IMR-90 (cell line): Measurements from ENCODE around the gene ADAMTS13. TPM values are rescaled to one million over a fixed set of nuclear protein-coding genes. Genes with fewer than 3 reads are reported as not detected.

Experiments
- ATAC-seq: fragments of 200-7000 bp; cut with Tn5 transposase; 2 replicates; pipeline ENCODE4 v1.9.1; 2020; ENCODE audit warnings: low read depth, mild to moderate bottlenecking, moderate library complexity
- Bru-seq: library from RNA; stranded (reverse); fragments of 400-500 nt; gene quantifications from one replicate; lab custom pipeline; 2021; lab: Mats Ljungman, UMichigan
- BruChase-seq, 2 experiments: library from RNA; stranded (reverse); fragments of 400-500 nt; gene quantifications; one replicate each; lab custom pipeline; 2021; lab: Mats Ljungman, UMichigan
- BruUV-seq: library from RNA; stranded (reverse); fragments of 400-500 nt; replicated peaks from 2 replicates; lab custom pipeline; 2021; lab: Mats Ljungman, UMichigan
- CTCF ChIA-PET: fragments of 300-600 bp; formaldehyde crosslinking; extraction: SDS; loops from one replicate; lab custom pipeline; 2021; ENCODE audit warnings: antibody characterized with exemption; lab: Yijun Ruan, JAX
- POLR2A ChIA-PET: fragments of 300-600 bp; sonication (Branson Sonifier 250); formaldehyde crosslinking; loops from one replicate; lab custom pipeline; 2022; ENCODE audit warnings: antibody characterized with exemption; ENCODE audit not compliant: unreplicated experiment; lab: Charles Lee
- DNase-seq: peaks from one replicate; pipeline ENCODE4 v3.0.0; 2013
- H2AFZ ChIP-seq: replicated peaks from 2 replicates; pipeline ENCODE3; 2013; ENCODE audit warnings: low read length, mild to moderate bottlenecking; ENCODE audit not compliant: poor library complexity
- H2AK5ac ChIP-seq: 2 replicates; pipeline ENCODE4 v1.6.1; 2013; ENCODE audit warnings: low read depth, low read length, inconsistent platforms
- H2AK9ac ChIP-seq: replicated peaks from 2 replicates; pipeline ENCODE3; 2013; ENCODE audit warnings: mild to moderate bottlenecking, low read depth, low read length, moderate library complexity; ENCODE audit not compliant: poor library complexity
- H2BK120ac ChIP-seq: 2 replicates; pipeline ENCODE4 v1.6.1; 2013; ENCODE audit warnings: low read depth, low read length, inconsistent platforms
- H2BK15ac ChIP-seq: 3 replicates; pipeline ENCODE4 v1.6.1; 2013; ENCODE audit warnings: low read depth, low read length, inconsistent platforms
- H2BK20ac ChIP-seq: 2 replicates; pipeline ENCODE4 v1.6.1; 2013; ENCODE audit warnings: low read depth, mild to moderate bottlenecking, inconsistent platforms, low read length, moderate library complexity
- H2BK5ac ChIP-seq: 2 replicates; pipeline ENCODE4 v1.6.1; 2013; ENCODE audit warnings: mild to moderate bottlenecking, low read depth, low read length, inconsistent platforms; ENCODE audit not compliant: poor library complexity, severe bottlenecking
- H3K14ac ChIP-seq: replicated peaks from 2 replicates; pipeline ENCODE4 v1.6.1; 2013; ENCODE audit warnings: low read depth, low read length, inconsistent platforms
- H3K18ac ChIP-seq: 2 replicates; pipeline ENCODE4 v1.6.1; 2013; ENCODE audit warnings: low read depth, low read length, control low read depth
- H3K23ac ChIP-seq: 2 replicates; pipeline ENCODE4 v1.6.1; 2013; ENCODE audit warnings: low read depth, low read length, inconsistent platforms
- H3K27ac ChIP-seq: 2 replicates; pipeline ENCODE4 v1.5.1; 2013; ENCODE audit warnings: mild to moderate bottlenecking, control low read depth, low read length; ENCODE audit not compliant: insufficient read depth
- H3K27me3 ChIP-seq: 2 replicates; pipeline ENCODE4 v1.6.1; 2013; ENCODE audit warnings: low read length; ENCODE audit not compliant: control insufficient read depth, insufficient read depth
- H3K36me3 ChIP-seq: 2 replicates; pipeline ENCODE4 v1.6.1; 2013; ENCODE audit warnings: low read length, mixed read lengths; ENCODE audit not compliant: control insufficient read depth, insufficient read depth
- H3K4ac ChIP-seq: 2 replicates; pipeline ENCODE4 v1.6.1; 2013; ENCODE audit warnings: low read depth, low read length, inconsistent platforms
- H3K4me1 ChIP-seq: 2 replicates; pipeline ENCODE4 v1.6.1; 2013; ENCODE audit warnings: low read length, mixed read lengths; ENCODE audit not compliant: control insufficient read depth, insufficient read depth
- H3K4me2 ChIP-seq: 2 replicates; pipeline ENCODE4 v1.6.1; 2013; ENCODE audit warnings: low read depth, mild to moderate bottlenecking, control low read depth, low read length, moderate library complexity
- H3K4me3 ChIP-seq: 2 replicates; pipeline ENCODE4 v1.5.1; 2013; ENCODE audit warnings: low read depth, mild to moderate bottlenecking, control low read depth, low read length, moderate library complexity; ENCODE audit not compliant: insufficient read depth
- H3K56ac ChIP-seq: 2 replicates; pipeline ENCODE4 v1.6.1; 2013; ENCODE audit warnings: low read length, inconsistent platforms; ENCODE audit not compliant: insufficient read depth; ENCODE audit errors: extremely low read depth
- H3K79me1 ChIP-seq, 2 experiments: 2 replicates each; pipeline ENCODE4 v1.6.1; 2013; ENCODE audit warnings: low read length in 2 of 2, inconsistent platforms in 1 of 2, low read depth in 1 of 2
- H3K9ac ChIP-seq: 2 replicates; pipeline ENCODE4 v1.6.1; 2013; ENCODE audit warnings: low read depth, low read length, control low read depth
- H3K9me1 ChIP-seq: 2 replicates; pipeline ENCODE4 v1.6.1; 2013; ENCODE audit warnings: low read length, inconsistent platforms; ENCODE audit not compliant: insufficient read depth
- H3K9me3 ChIP-seq: 2 replicates; pipeline ENCODE4 v1.6.1; 2013; ENCODE audit warnings: low read length; ENCODE audit not compliant: control insufficient read depth, insufficient read depth
- H4K20me1 ChIP-seq: 2 replicates; pipeline ENCODE4 v1.6.1; 2013; ENCODE audit warnings: low read length, inconsistent platforms; ENCODE audit not compliant: insufficient read depth
- H4K5ac ChIP-seq: 2 replicates; pipeline ENCODE4 v1.6.1; 2013; ENCODE audit warnings: mild to moderate bottlenecking, low read depth, low read length, control low read depth
- H4K8ac ChIP-seq, 2 experiments: 2 replicates each; pipeline ENCODE4 v1.6.1; 2013; ENCODE audit warnings: low read depth in 2 of 2, low read length in 2 of 2, control low read depth in 1 of 2, inconsistent platforms in 1 of 2
- H4K91ac ChIP-seq: 2 replicates; pipeline ENCODE4 v1.6.1; 2013; ENCODE audit warnings: low read depth, low read length, inconsistent platforms; ENCODE audit not compliant: insufficient read depth
- BHLHE40 ChIP-seq: fragments of 150-350 bp; IDR thresholded peaks from 2 replicates; pipeline ENCODE4 v1.6.1; 2016; ENCODE audit warnings: mild to moderate bottlenecking, low read depth, low read length
- CEBPB ChIP-seq: IDR thresholded peaks from 2 replicates; pipeline ENCODE4 v1.6.1; 2012; ENCODE audit warnings: low read depth, low read length, improper control_type of control experiment
- CHD1 ChIP-seq: IDR thresholded peaks from 2 replicates; pipeline ENCODE4 v1.6.1; 2012; ENCODE audit warnings: low read depth, low read length, improper control_type of control experiment
- CTCF ChIP-seq: conservative IDR thresholded peaks from 2 replicates; pipeline ENCODE4 v1.5.1; 2012; ENCODE audit warnings: mild to moderate bottlenecking, low read depth, low read length, improper control_type of control experiment
- ELK1 ChIP-seq: fragments of 150-350 bp; IDR thresholded peaks from 2 replicates; pipeline ENCODE4 v1.6.1; 2016; ENCODE audit warnings: low read depth, mild to moderate bottlenecking, low read length, moderate library complexity, borderline replicate concordance
- MAFK ChIP-seq: IDR thresholded peaks from 2 replicates; pipeline ENCODE4 v1.6.1; 2012; ENCODE audit warnings: low read depth, low read length, improper control_type of control experiment
- MAZ ChIP-seq: IDR thresholded peaks from 2 replicates; pipeline ENCODE4 v1.6.1; 2012; ENCODE audit warnings: low read depth, mild to moderate bottlenecking, low read length, improper control_type of control experiment, moderate library complexity, borderline replicate concordance
- MXI1 ChIP-seq: IDR thresholded peaks from 2 replicates; pipeline ENCODE4 v1.6.1; 2012; ENCODE audit warnings: low read depth, mild to moderate bottlenecking, low read length, moderate library complexity, borderline replicate concordance
- NFE2L2 ChIP-seq: fragments of 150-350 bp; IDR thresholded peaks from 2 replicates; pipeline ENCODE4 v1.6.1; 2016; ENCODE audit warnings: low read depth, mild to moderate bottlenecking, low read length
- POLR2A ChIP-seq: IDR thresholded peaks from 2 replicates; pipeline ENCODE4 v1.6.1; 2012; ENCODE audit warnings: mild to moderate bottlenecking, low read depth, low read length
- RAD21 ChIP-seq: IDR thresholded peaks from 2 replicates; pipeline ENCODE4 v1.6.1; 2012; ENCODE audit warnings: low read length, improper control_type of control experiment
- RCOR1 ChIP-seq: IDR thresholded peaks from 2 replicates; pipeline ENCODE4 v1.6.1; 2012; ENCODE audit warnings: mild to moderate bottlenecking, low read length, improper control_type of control experiment; ENCODE audit not compliant: insufficient replicate concordance
- WGBS, 2 experiments: methylation state at CpG; one replicate each; pipeline versions ENCODE4 v1.1.5 to v1.1.7; 2013; ENCODE audit warnings: missing lambda C conversion rate in 2 of 2; ENCODE audit not compliant: insufficient read length in 1 of 2; ENCODE audit errors: extremely low coverage in 2 of 2; 5-methylcytosine and 5-hydroxymethylcytosine counted together
- dilution Hi-C: fragments of 300-500 bp; cut with HindIII; formaldehyde crosslinking; loops from one replicate; pipeline ENCODE4 v1.14.3; 2018; ENCODE audit warnings: low sequenced_read_pairs; ENCODE audit not compliant: unreplicated experiment
- in situ Hi-C: fragments of 300-500 bp; cut with MboI; formaldehyde crosslinking; loops from 3 replicates; pipeline ENCODE4 v1.14.3; 2019; ENCODE audit warnings: low sequenced_read_pairs, inconsistent platforms, mixed read lengths
- intact Hi-C: fragments of 100-400 bp; cut with micrococcal nuclease; formaldehyde crosslinking; loops from 2 replicates; pipeline ENCODE4 v1.10.0; 2022
- long read RNA-seq: library from polyadenylated mRNA; unstranded; transcript quantifications from one replicate; pipeline ENCODE4 v2.0.0, GENCODE V29; 2021; ENCODE audit not compliant: unreplicated experiment
- polyA plus RNA-seq, 3 experiments: library from polyadenylated mRNA; depleted of rRNA; stranded (reverse); fragments of >200 nt; gene quantifications; 2 replicates each; pipeline ENCODE4 v1.2.3, GENCODE V29; 2012; ENCODE audit warnings: low replicate concordance in 1 of 3
- total RNA-seq: library from RNA; depleted of rRNA; stranded (reverse); fragments of >200 nt; gene quantifications from 2 replicates; pipeline ENCODE4 v1.2.3, GENCODE V29; 2012; rRNA removed

ADAMTS13 gene
- total RNA-seq, result under 0.01 and 0.18 TPM in 2 replicates
- 2.8 and 3.1 TPM in 2 replicates for polyA plus RNA-seq (2012; rRNA removed)
- 0.54 and 3.1 TPM in 2 replicates for polyA plus RNA-seq (2012; cell fraction: cytosol; rRNA removed)
- polyA plus RNA-seq (2012; cell fraction: nucleus; rRNA removed; ENCODE audit: low replicate concordance), result 19.2 and 39.9 TPM in 2 replicates
- percentile 47 among the genes with signal in this experiment for Bru-seq, nascent RNA
- BruChase-seq, experiment 1, labeled RNA remaining after a 6-hour chase, result percentile 66 among the genes with signal in this experiment
- BruChase-seq, experiment 2, labeled RNA remaining after a 2-hour chase, result percentile 53 among the genes with signal in this experiment
- long read RNA-seq, partial matches to known transcripts, result 2 of 6 reads
- long read RNA-seq, other reads (novel, unspliced or antisense), result 4 of 6 reads

- Histone ChIP-seq H4K20me1 (peaks cover 8% of the 10 kb centered on the region; the same call in 1 of the 2 replicates), H2AK9ac (peak within 1 kb of the TSS; percentile 55), H3K27ac (no peak within 1 kb of the TSS; the same call in 1 of the 2 replicates), H3K9me3 (no peaks in the 10 kb centered on the region), H3K4me1 (peaks cover 8% of the 10 kb centered on the region; the same call in 1 of the 2 replicates), H2AFZ (peak within 1 kb of the TSS; percentile 21), H3K9ac (no peak within 1 kb of the TSS), H3K14ac (no peak within 1 kb of the TSS), H3K4ac (no peak within 1 kb of the TSS), H3K36me3 (peaks cover 4% of the 10 kb centered on the region; the same call in 1 of the 2 replicates), H3K56ac (peak within 1 kb of the TSS; percentile 1; the same call in 1 of the 2 replicates), H2BK5ac (no peak within 1 kb of the TSS), H3K4me3 (no peak within 1 kb of the TSS), H3K9me1 (peaks cover 14% of the 10 kb centered on the region), H4K8ac (no peak within 1 kb of the TSS), H3K79me1 (peaks cover 4 to 5% of the 10 kb centered on the region in 2 experiments; a peak in 2 of 4 replicates), H2AK5ac (no peak within 1 kb of the TSS), H2BK20ac (no peak within 1 kb of the TSS), H3K23ac (no peak within 1 kb of the TSS), H3K4me2 (no peak within 1 kb of the TSS; the same call in 1 of the 2 replicates), H3K27me3 (no peaks in the 10 kb centered on the region; the same call in 1 of the 2 replicates), H3K18ac (no peak within 1 kb of the TSS), H4K5ac (no peak within 1 kb of the TSS), H2BK120ac (peak within 1 kb of the TSS; percentile 13; the same call in 1 of the 2 replicates), H4K91ac (no peak within 1 kb of the TSS), H2BK15ac (no peak within 1 kb of the TSS; the same call in 2 of the 3 replicates)
- ATAC-seq, result no peak
- no peak for TF ChIP-seq NFE2L2
- TF ChIP-seq MXI1, result no peak
- no peak for TF ChIP-seq BHLHE40
- TF ChIP-seq MAZ, result no peak
- no peak for TF ChIP-seq ELK1
- no peak; the same call in 1 of the 2 replicates for TF ChIP-seq CTCF
- TF ChIP-seq RAD21, result no peak
- TF ChIP-seq POLR2A, result no peak
- TF ChIP-seq MAFK, result no peak
- no peak for TF ChIP-seq CEBPB
- no peak for TF ChIP-seq CHD1
- no peak for TF ChIP-seq RCOR1
- dilution Hi-C loops (no loop called here), in situ Hi-C loops (no loop called here), intact Hi-C loops (loop anchor here (5.0 kb wide), 1 partner anchor 35 kb away; the partner anchor contains the start of gene CACFD1)
- no TSS peak for BruUV-seq
- WGBS, 2 experiments, result 56% methylated on average over 9 of the region's 23 CpGs; no CpG with 5 or more reads in 1 of the 2 experiments
- ChIA-PET CTCF (no interaction called here), POLR2A (no interaction called here)
- peak; percentile 15 for DNase-seq
Measured at GRCh38 chr9:133421615-133422542, at the start of gene ADAMTS13. Gene ADAMTS13 (plus strand): TSS chr9:133422367. CDS start chr9:133422444, 77 bp downstream.
